ENCODE measurements around the gene NEDD1.

The NEDD1 gene

GRCh38 chr12:96906849-96907670 lies at the start of gene NEDD1:
Gene NEDD1, plus strand, starts transcription at chr12:96907257. Its CDS starts 2,503 bp downstream, at chr12:96909760.
- TF ChIP-seq CTCF (IDR thresholded peaks at IDR 0.05): no peak

- no peak for TF ChIP-seq CTCF (IDR thresholded peaks at IDR 0.05)
Observed at GRCh38 chr12:96858162-96858561, 48.9 kb upstream of the NEDD1 start.

- TF ChIP-seq CTCF (IDR thresholded peaks at IDR 0.05): no peak
Observed at GRCh38 chr12:96861656-96862055, 45.4 kb upstream of the NEDD1 start.

GRCh38 chr12:96862326-96862725 lies 44.7 kb upstream of the NEDD1 start:
- no peak for TF ChIP-seq CTCF (IDR thresholded peaks at IDR 0.05)

GRCh38 chr12:96864335-96864734 lies 42.7 kb upstream of the NEDD1 start:
- no peak for TF ChIP-seq CTCF (IDR thresholded peaks at IDR 0.05)

GRCh38 chr12:96866801-96867590 lies 40.1 kb upstream of the NEDD1 start:
- no peak for TF ChIP-seq CTCF (IDR thresholded peaks at IDR 0.05)

- no peak for TF ChIP-seq CTCF (IDR thresholded peaks at IDR 0.05)
Observed at GRCh38 chr12:96870946-96871345, 36.1 kb upstream of the NEDD1 start.

Data from LNCAP (cell line).